Activated T-helper 1 cell treated with Interleukin-2 at 50 U/mL for 16 hours (primary cell): ENCODE measurements around the gene FTSJ3.

Experiments
- DNase-seq: peaks from one replicate; pipeline ENCODE4 v3.0.0-alpha.2; 2020; ENCODE audit warnings: low read depth

Gene FTSJ3

DNA sequence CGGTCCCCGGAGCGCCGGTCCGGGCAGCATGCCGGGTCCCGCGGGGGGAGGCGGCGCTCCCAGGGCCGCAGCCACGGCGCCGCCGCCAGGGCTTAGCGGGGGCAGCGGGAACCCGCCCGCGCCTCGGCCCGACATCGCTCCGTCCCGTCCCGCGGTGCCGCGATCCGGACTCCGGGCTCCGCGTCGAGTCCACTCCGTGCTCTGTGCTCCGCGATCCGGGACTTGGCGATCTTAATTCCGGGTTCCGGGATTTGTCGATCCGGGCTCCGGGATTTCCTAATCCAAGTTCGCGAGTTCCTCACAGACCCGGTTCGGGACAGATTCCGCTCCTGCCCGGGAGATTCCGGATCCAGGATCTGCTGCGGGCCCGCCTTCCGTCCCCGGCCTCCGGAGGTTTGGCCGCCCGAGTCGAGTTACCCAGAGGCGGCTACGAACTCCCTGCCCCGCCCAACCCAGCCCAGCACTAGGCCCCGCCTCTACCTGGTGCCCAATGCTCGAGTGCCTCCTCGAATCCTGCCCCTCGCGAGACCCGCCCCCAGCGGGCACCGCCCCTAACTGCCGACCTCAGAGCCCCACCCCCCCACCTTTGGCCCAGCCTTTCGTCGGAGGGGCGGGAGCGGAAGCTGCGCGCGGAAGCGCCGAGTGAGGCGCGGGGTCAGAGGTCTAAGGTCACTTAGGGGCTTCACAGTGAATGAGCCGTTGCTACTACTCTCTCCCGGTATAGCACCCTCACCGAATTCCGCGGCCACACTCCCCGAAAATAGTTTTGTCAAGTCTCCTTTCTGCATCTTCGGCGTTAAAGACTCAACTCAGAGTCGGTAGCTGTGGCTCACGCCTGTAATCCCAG is 15.3 kb upstream of the FTSJ3 start, which contains the start of gene SMARCD2:
TSS of gene SMARCD2 (minus strand) at position 146 of the 847 bp plus-strand sequence. CDS start at position 135, 11 bp downstream.
- DNase-seq: peak; percentile 98

- DNase-seq: no peak
These were observed 14.7 kb upstream of the FTSJ3 start for GRCh38 chr17:63842173-63842539.

DNA sequence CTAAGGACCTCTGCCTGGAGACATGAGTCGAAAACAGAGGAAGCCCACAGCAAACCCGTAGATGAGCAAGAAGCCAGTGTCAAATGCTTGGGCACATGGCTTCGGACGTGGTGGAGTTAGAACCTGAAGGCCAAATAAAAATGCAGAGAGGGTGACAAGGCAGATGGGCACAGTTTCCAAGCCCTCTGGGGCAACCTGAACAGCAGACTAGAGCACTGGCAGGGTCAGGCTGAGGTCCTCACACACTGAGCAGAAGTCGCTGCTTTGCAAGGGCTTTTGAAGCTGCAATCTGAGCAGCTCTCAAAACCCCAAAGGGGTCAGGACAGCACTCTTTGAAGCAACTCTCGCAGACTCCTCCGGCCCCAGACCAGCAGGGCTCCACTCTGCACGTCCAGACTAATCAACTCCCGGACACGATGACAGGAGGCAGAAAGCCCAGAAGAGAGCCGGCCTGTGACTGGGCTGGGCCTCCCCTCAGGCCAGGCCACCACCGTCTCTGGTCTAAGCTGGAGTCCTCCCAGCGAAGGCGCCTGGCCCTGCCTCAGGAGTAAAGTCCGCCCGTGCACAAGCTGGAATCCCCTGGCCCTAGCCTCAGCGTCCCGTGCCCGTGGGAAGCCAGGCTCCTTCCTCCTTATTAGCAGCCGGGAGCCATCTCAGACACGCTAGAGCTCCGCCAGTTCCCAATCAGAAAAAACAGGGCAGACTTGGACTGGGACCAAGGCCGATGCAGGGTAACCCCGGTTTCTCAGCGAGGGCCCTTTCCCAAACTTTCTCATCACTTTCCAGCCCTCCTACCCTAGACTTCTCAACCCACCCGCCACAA is 14.1 kb upstream of the FTSJ3 start:
- DNase-seq: no peak

DNA sequence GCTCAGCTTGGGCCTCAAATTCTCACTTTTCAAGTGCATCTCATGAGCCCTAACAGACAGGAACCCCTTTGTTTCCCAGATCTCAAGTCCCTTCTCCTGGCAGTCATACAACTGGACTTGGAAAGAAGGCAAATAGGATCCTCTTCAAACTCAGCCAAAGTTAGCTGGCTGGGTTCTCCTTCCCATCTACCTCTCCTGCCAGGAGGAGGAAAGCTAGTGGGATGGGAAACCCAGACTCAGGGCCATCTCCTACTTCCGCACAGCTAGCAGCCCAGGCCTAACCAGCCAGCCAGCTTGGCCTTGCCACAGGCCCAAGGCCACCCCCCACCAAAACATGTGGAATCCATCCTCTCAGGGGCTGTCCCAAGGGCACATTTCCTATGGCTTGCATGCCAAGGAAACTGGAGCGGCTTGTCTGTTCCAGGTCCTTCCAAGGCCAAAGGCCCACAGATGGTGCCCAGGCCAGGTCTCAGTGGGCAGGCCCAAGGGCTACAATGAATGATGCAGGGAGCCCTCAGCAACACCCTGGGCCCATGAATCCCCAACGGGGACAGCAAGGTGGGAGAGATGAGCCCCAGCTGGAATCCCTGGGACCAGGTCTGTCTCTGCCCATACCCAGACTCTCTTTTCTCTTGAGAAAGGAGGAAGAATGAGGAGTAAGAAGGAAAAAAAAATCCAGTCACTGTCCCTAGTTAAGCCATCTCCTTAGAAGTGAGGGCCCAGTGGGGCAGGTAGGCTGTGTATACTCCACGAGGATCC is 13.3 kb upstream of the FTSJ3 start:
- DNase-seq: no peak

GRCh38 chr17:63838631-63839171 is 11.2 kb upstream of the FTSJ3 start:
- DNase-seq: no peak

- DNase-seq: no peak
These were observed 10.6 kb upstream of the FTSJ3 start for GRCh38 chr17:63837962-63838600.

DNA sequence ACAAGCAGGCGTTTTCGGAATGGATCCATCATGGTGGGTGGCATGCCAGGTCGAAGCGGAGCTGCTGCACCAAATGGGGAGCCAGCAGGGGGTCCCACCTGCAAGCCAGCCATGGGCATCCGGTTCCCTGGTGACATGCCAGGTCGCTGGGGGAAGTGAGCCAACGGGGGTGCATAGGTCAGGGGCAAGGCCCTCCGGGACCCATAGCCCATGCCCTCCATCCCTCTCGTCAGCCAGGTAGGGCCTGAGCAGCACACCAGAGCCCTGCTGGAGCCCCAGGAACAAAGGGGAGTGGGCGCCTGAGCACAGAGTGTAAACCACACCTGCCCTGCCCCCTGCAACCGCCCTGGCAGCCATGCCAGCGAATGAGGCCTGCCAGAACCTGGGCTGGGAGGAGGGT is 10.0 kb upstream of the FTSJ3 start:
- no peak for DNase-seq

GRCh38 chr17:63836811-63837210 is 9.3 kb upstream of the FTSJ3 start:
- no peak for DNase-seq

DNA sequence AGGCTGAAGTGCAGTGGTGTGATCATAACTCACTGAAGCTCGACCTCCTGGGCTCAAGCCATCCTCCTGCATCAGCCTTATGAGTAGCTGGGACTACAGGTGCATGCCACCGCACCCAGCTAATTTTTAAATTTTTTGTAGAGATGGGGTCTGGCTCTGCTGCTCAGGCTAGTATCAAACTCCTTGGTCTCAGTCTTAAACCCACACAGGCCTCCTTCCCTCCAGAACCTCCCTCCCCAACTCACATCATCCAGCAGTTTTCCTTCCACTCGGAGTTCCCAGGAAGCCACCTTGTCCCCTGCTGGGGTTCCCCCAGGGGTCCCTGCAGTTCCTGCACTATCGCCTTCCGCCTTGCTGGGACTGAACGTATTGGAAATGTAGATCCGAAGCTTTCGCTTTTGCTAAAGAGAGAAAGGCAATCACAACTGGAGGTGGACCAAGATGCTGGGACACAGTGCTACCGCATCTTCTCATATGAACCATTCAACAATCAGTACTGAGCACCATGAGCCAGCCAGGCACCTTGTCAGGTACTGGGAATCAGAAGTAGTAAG is 7.8 kb upstream of the FTSJ3 start:
- no peak for DNase-seq

- peak; percentile 49 for DNase-seq
These were observed 7.1 kb upstream of the FTSJ3 start for GRCh38 chr17:63834431-63835166.

DNA sequence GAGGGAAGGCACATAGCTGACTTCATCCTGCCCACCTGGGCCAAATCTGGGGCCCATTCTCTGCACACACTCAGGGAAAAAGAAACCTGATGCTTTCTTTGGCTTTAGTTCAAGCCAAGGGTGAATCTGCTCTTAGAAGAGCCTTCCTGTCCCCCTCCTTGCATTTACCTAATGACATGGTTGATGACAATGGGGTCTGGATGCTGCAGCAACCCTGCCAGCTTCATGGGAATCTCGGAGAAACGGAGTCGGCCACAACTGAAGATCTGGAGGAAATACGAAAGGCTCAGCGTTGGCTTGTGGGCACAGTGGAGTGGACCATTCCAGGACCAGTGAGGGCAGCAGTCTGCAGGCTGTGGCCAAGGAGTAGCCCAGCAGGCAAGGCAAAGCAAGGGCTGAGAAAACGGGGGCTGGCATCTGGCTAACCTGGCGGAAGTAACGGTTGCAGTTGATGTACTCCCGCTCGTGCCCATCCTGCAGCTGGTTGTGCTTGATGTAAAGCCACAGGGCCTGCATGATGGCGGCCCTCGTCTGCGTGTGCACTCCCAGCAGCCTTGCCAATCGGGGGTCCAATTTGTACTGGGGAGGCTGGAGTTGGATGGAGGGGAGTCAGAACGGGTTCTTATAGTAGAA is 6.4 kb upstream of the FTSJ3 start:
- no peak for DNase-seq

DNA sequence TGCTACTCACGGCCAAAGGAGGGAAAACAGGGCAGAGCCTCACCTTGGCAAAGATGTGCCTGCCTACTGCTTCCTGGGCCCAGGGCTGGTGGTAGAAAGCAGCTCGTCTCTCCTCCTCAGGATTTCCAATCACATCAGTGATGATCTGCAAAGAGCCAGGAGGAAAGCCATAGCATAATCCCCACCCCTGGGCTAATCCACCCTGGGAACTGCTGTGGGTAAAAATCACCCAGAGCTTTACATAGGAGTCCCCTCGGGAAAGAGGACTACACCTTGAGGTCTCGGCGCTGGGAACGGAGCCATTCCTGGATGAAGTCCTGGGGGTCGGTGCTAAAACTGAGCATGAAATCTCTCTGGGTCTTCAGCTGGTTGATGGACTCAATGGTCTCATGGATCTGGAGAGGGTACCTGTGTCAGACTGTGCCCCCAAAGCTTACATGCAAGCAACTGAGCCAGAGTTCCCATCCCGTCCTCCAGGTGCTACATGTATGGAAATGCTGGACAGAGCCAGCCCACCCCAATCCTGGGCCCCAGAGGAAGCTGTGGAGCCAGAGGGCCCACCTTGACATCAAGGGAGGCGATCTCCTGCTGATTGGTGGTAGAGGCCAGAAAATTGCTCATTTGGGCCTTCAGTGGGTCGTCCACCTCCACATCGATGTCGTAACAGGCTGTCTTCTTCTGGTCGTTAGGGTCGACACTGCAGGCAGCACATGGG is 5.7 kb upstream of the FTSJ3 start:
- DNase-seq: no peak

DNA sequence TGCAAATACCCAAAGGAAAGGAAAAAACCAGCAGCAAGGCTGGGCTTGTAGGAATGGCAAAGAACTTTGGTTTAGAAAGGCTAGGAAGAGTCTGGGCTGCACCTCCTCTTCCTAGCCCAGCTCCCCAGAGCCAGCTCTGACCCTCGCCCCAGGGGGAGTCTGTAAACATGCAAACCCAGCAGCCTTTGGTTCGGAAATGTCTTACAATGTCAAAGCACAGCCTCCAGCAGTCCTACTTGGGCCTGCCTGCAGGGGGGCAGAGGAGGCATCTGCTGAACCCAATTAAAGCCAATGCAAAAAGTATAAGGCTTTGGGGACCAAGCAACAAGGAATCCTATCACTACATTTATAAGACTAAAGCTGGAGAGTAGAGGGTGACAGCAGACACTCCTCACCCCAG is 5.0 kb upstream of the FTSJ3 start:
- DNase-seq: no peak

GRCh38 chr17:63832014-63832413 is 4.6 kb upstream of the FTSJ3 start:
- no peak for DNase-seq

DNA sequence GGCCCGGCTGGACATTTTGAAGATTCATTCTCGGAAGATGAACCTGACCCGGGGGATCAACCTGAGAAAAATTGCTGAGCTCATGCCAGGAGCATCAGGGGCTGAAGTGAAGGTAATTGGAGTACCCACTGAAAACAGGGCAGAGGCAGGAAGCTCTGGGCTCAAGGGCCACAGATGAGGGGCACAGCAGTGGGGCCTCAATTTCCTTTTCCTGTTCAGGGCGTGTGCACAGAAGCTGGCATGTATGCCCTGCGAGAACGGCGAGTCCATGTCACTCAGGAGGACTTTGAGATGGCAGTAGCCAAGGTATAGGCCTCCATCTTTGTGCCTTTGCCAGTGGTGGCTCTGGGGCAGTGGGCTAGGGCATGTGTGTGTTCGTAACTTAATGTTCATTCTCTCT is 4.0 kb upstream of the FTSJ3 start:
- DNase-seq: no peak

DNA sequence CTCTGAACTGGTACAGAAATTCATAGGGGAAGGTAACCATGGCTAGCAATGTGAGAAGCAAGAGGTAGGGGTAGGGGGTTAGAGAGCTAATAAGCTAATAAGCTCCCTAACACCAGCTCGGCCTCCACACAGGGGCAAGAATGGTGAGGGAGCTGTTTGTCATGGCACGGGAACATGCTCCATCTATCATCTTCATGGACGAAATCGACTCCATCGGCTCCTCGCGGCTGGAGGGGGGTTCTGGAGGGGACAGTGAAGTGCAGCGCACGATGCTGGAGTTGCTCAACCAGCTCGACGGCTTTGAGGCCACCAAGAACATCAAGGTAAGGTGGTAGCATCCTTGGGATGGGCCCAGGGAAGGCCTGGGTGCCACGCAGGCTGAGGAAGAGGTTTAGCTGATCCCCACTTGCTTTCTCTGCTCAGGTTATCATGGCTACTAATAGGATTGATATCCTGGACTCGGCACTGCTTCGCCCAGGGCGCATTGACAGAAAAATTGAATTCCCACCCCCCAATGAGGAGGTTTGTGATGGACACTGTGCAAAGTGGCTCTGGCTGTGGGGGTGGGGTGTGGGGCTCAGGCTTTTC is 3.5 kb upstream of the FTSJ3 start:
- no peak for DNase-seq

DNA sequence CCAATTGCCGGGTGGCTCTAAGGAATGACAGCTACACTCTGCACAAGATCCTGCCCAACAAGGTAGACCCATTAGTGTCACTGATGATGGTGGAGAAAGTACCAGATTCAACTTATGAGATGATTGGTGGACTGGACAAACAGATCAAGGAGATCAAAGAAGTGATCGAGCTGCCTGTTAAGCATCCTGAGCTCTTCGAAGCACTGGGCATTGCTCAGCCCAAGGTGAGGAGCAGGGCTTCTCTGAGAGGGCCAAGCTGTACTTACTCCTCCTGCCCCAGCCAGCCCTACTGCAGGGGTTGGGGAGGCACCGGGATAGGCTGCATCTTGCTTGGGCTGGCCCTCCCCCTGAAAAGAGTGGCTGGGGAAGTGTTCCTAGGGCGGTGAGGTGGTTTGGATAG is 2.8 kb upstream of the FTSJ3 start:
- no peak for DNase-seq

DNA sequence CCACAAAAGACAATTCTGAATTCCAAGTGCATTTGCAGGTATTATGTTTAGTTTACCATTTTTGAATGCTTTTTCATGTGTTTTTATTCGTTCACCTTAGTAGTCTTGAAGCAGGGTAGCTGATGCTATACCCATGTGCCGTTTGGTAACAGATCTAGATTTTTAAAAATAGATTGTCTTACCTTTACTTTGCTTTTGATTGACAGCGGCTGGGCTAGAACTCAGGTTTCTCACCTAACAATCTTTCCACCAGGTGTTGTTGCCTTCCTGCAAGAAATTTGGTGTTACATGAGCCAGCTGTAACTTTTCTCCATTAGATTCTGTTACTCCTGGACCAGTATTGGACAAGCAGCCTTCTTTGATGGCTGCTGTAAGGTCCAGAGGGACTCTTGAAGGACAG is 1.5 kb upstream of the FTSJ3 start:
- DNase-seq: no peak

DNA sequence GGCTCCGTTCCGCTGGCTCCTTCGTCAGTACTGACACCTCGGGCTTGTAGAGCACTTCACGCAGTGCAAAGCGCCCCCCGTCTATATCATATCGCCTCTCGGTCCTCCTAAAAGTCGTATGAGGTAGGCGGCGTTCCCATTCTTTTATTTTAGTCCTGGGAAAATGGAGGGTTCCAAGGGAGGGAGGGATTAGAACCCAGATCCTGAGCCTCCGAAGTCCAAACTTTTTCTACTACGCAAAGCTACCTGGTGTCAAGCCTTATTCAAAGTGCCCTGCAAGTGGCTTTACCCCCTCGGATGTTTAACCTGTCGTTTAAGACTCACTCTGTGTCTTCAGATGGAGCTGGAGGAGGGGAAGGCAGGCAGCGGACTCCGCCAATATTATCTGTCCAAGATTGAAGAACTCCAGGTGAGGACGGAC is 348 bp upstream of the FTSJ3 start:
- DNase-seq: no peak
